ENCODE measurements around the gene POU6F2. TPM values are rescaled to one million over a fixed set of nuclear protein-coding genes. Genes with fewer than 3 reads are reported as not detected.

The POU6F2 gene
- total RNA-seq, 1 experiment from 2014 or later = not detected

GRCh38 chr7:39272691-39273090 lies 295.0 kb downstream of the POU6F2 start:
- intact Hi-C loops (cut with micrococcal nuclease; ENCODE audit: unreplicated experiment) = no loop called here
- Histone ChIP-seq H3K27me3 (replicated peaks; ENCODE audit: insufficient read depth, low read depth, low read length, poor library complexity) (peaks cover 23% of the 10 kb centered on the region), H3K4me1 (ENCODE audit: insufficient read depth, low read length, poor library complexity, severe bottlenecking) (no peaks in the 10 kb centered on the region), H3K4me3 (ENCODE audit: low read depth, low read length, poor library complexity, severe bottlenecking) (no peak overlapping the region), H3K27ac (ENCODE audit: low read depth, low read length, poor library complexity, severe bottlenecking) (no peak overlapping the region), H3K9me3 (ENCODE audit: low read depth, low read length, poor library complexity, severe bottlenecking) (no peaks in the 10 kb centered on the region), H3K36me3 (ENCODE audit: insufficient read depth, low read length, poor library complexity, severe bottlenecking) (no peaks in the 10 kb centered on the region)
- ChIA-PET CTCF (no interaction called here), POLR2A (ENCODE audit: low non-redundant PET) (no interaction called here)
- BruUV-seq (replicated peaks) = no TSS peak
- DNase-seq (ENCODE audit: low spot score) = no peak
- no peak for TF ChIP-seq EZH2 (IDR thresholded peaks at IDR 0.05; ENCODE audit: borderline replicate concordance, low read depth, low read length, poor library complexity, severe bottlenecking)
- TF ChIP-seq, protein P1, sequence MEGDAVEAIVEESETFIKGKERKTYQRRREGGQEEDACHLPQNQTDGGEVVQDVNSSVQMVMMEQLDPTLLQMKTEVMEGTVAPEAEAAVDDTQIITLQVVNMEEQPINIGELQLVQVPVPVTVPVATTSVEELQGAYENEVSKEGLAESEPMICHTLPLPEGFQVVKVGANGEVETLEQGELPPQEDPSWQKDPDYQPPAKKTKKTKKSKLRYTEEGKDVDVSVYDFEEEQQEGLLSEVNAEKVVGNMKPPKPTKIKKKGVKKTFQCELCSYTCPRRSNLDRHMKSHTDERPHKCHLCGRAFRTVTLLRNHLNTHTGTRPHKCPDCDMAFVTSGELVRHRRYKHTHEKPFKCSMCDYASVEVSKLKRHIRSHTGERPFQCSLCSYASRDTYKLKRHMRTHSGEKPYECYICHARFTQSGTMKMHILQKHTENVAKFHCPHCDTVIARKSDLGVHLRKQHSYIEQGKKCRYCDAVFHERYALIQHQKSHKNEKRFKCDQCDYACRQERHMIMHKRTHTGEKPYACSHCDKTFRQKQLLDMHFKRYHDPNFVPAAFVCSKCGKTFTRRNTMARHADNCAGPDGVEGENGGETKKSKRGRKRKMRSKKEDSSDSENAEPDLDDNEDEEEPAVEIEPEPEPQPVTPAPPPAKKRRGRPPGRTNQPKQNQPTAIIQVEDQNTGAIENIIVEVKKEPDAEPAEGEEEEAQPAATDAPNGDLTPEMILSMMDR (conservative IDR thresholded peaks at IDR 0.05; ENCODE audit: low read depth, low read length) = no peak

- POLR2A ChIA-PET (ENCODE audit: low non-redundant PET) = no interaction called here
- no peak for DNase-seq (ENCODE audit: low spot score)
- no peaks in the 10 kb centered on the region for H3K9me3 ChIP-seq (ENCODE audit: low read depth, low read length, poor library complexity, severe bottlenecking)
- peaks cover 14% of the 10 kb centered on the region for H3K27me3 ChIP-seq (replicated peaks; ENCODE audit: insufficient read depth, low read depth, low read length, poor library complexity)
- no TSS peak for BruUV-seq (replicated peaks)
- no peaks in the 10 kb centered on the region for H3K36me3 ChIP-seq (ENCODE audit: insufficient read depth, low read length, poor library complexity, severe bottlenecking)
- H3K27ac ChIP-seq (ENCODE audit: low read depth, low read length, poor library complexity, severe bottlenecking) = no peak overlapping the region
- TF ChIP-seq EZH2 (IDR thresholded peaks at IDR 0.05; ENCODE audit: borderline replicate concordance, low read depth, low read length, poor library complexity, severe bottlenecking) = no peak
- TF ChIP-seq, protein P1 (conservative IDR thresholded peaks at IDR 0.05; ENCODE audit: low read depth, low read length) = no peak
- no peaks in the 10 kb centered on the region for H3K4me1 ChIP-seq (ENCODE audit: insufficient read depth, low read length, poor library complexity, severe bottlenecking)
- no peak overlapping the region for H3K4me3 ChIP-seq (ENCODE audit: low read depth, low read length, poor library complexity, severe bottlenecking)
- intact Hi-C loops (cut with micrococcal nuclease; ENCODE audit: unreplicated experiment) = no loop called here
- CTCF ChIA-PET = no interaction called here
These were observed 302.6 kb downstream of the POU6F2 start for GRCh38 chr7:39280337-39280736.

GRCh38 chr7:39285256-39285655 lies 307.5 kb downstream of the POU6F2 start:
- POLR2A ChIA-PET (ENCODE audit: low non-redundant PET) = no interaction called here
- CTCF ChIA-PET = no interaction called here
- intact Hi-C loops (cut with micrococcal nuclease; ENCODE audit: unreplicated experiment) = no loop called here

More at GRCh38 chr7:39285256-39285655, 307.5 kb downstream of the POU6F2 start:
- Histone ChIP-seq H3K36me3 (ENCODE audit: insufficient read depth, low read length, poor library complexity, severe bottlenecking) (no peaks in the 10 kb centered on the region), H3K4me1 (ENCODE audit: insufficient read depth, low read length, poor library complexity, severe bottlenecking) (no peaks in the 10 kb centered on the region), H3K9me3 (ENCODE audit: low read depth, low read length, poor library complexity, severe bottlenecking) (no peaks in the 10 kb centered on the region), H3K4me3 (ENCODE audit: low read depth, low read length, poor library complexity, severe bottlenecking) (no peak overlapping the region), H3K27me3 (replicated peaks; ENCODE audit: insufficient read depth, low read depth, low read length, poor library complexity) (peaks cover 26% of the 10 kb centered on the region), H3K27ac (ENCODE audit: low read depth, low read length, poor library complexity, severe bottlenecking) (no peak overlapping the region)
- TF ChIP-seq EZH2 (IDR thresholded peaks at IDR 0.05; ENCODE audit: borderline replicate concordance, low read depth, low read length, poor library complexity, severe bottlenecking) = no peak
- TF ChIP-seq, protein P1 (conservative IDR thresholded peaks at IDR 0.05; ENCODE audit: low read depth, low read length) = no peak
- no peak for DNase-seq (ENCODE audit: low spot score)
- BruUV-seq (replicated peaks) = no TSS peak

Measured in A673 (cell line).